Pancreas (tissue), 10 donors: ENCODE results near the gene AVP. TPM values are rescaled to one million over a fixed set of nuclear protein-coding genes. Genes with fewer than 3 reads are reported as not detected.

Experiments
- ATAC-seq, 4 donors: fragments of 200-7000 bp; cut with Tn5 transposase; one replicate each; pipeline versions ENCODE4 v1.8.0 to v1.9.1; 2020; ENCODE audit warnings: mild to moderate bottlenecking in 4 of 4, moderate library complexity in 4 of 4
- DNase-seq, 6 donors: peaks; one replicate each; pipeline ENCODE4 v3.0.0-alpha.2; 2020
- FAIRE-seq: peaks from 2 replicates; lab custom pipeline; 2012; peaks lifted over from hg19 to GRCh38; lab: Jason Lieb, UNC
- H3K27ac ChIP-seq, 4 donors: fragments of 200-600 bp; sonication (generic); 1 replicate in 3 of 4; 2 replicates in 1 of 4; pipeline versions ENCODE4 v1.5.0 to v1.8.0; 2020
- H3K27me3 ChIP-seq, 4 donors: fragments of 200-600 bp; one replicate each; pipeline ENCODE4 v1.8.0; 2021
- H3K36me3 ChIP-seq, 3 donors: fragments of 200-600 bp; sonication (generic) in 1 of 3; one replicate each; pipeline versions ENCODE4 v1.5.0 to v1.8.0; 2020 to 2021
- H3K4me1 ChIP-seq, 3 donors: fragments of 200-600 bp; one replicate each; pipeline ENCODE4 v1.8.0; 2021
- H3K4me3 ChIP-seq, 4 donors: fragments of 200-600 bp; sonication (generic) in 2 of 4; one replicate each; pipeline versions ENCODE4 v1.5.0 to v1.8.0; 2020 to 2021
- H3K9me3 ChIP-seq, 4 donors: fragments of 200-600 bp; one replicate each; pipeline ENCODE4 v1.8.0; 2021
- CTCF ChIP-seq, 4 donors: fragments of 200-600 bp; sonication (generic) in 3 of 4; IDR thresholded peaks; one replicate each; pipeline versions ENCODE4 v1.5.0 to v1.8.0; 2021; ENCODE audit warnings: antibody characterized with exemption in 4 of 4
- WGBS, 2 donors: extraction: QIAGEN DNeasy Blood & Tissue Kit; methylation state at CpG; one replicate each; pipeline ENCODE4 v1.1.7; 2013; 5-methylcytosine and 5-hydroxymethylcytosine counted together
- intact Hi-C, 3 donors: fragments of 100-400 bp; cut with DNase I; formaldehyde crosslinking; loops; one replicate each; pipeline versions ENCODE4 v1.11.1 to v1.14.2; 2022
- polyA plus RNA-seq, 2 donors: library from polyadenylated mRNA; stranded (reverse); fragments of 200-250 nt; gene quantifications; one replicate each; pipeline ENCODE4 v1.2.3, GENCODE V29; 2013
- total RNA-seq, 6 donors: library from RNA; stranded (reverse); fragmentation: NEBNext Ultra II Directional in 4 of 6; extraction: Animal tissue kit (Norgen Biotek cat#: 25700) in 4 of 6; gene quantifications; one replicate each; pipeline versions ENCODE4 v1.2.1 to v1.2.4, GENCODE V29; 2021 to 2023
- donor health status: healthy with polysubstance abuse.
- donor health status: DM: no; HTN: no; CAD: no; lungs with moderate emphysema.
- donor health status: DM: no; HTN: no; CAD: no.
- donor health status: control.
- donor health status: control.
- donor health status: Bipolar disorder and iron deficiency.
- donor health status: DM: yes; HTN: yes; CAD: no.
- donor health status: DM: no; HTN: no; CAD: no.
- donor health status: DM: no; HTN: no; CAD: no.
- donor health status: DM: yes; HTN: yes; CAD: no.

The AVP gene
- total and polyA plus RNA-seq, 8 donors: not detected

- TF ChIP-seq CTCF (IDR thresholded peaks at IDR 0.05): no peak
- 74 to 76% methylated on average over 4 of the region's 4 CpGs for WGBS, 2 donors
- FAIRE-seq (no peak), DNase-seq (no peak), ATAC-seq (no peak)
- no peaks in the 10 kb centered on the region for H3K27me3 ChIP-seq
- no peak overlapping the region for H3K4me3 ChIP-seq
- H3K4me1 ChIP-seq: no peaks in the 10 kb centered on the region
- H3K27ac ChIP-seq: no peak overlapping the region
- peaks cover 0 to 5% (median under 1%) of the 10 kb centered on the region in 3 donors for H3K36me3 ChIP-seq
- no peaks in the 10 kb centered on the region for H3K9me3 ChIP-seq
- intact Hi-C loops: loop anchor here in 1 of 3 donors (10.0 kb wide), 2 partner anchors 58 to 62 kb away; partner anchors contain the start of gene LZTS3
These were observed 31.8 kb upstream of the AVP start for GRCh38 chr20:3116341-3116740.

- intact Hi-C loops: loop anchor here in 1 of 3 donors (10.0 kb wide), 2 partner anchors 59 to 61 kb away; partner anchors contain the start of gene LZTS3
- ATAC-seq (peak; percentile 53 to 79 (median 72)), DNase-seq (peak in 2 of 6 donors; percentile 13 to 32), FAIRE-seq (no peak)
- Histone ChIP-seq H3K27ac (no peak overlapping the region), H3K36me3 (no peaks in the 10 kb centered on the region), H3K4me3 (no peak overlapping the region), H3K9me3 (no peaks in the 10 kb centered on the region), H3K4me1 (no peaks in the 10 kb centered on the region), H3K27me3 (no peaks in the 10 kb centered on the region)
- peak; percentile 44 to 79 (median 64) for TF ChIP-seq CTCF (IDR thresholded peaks at IDR 0.05)
- WGBS, 2 donors: 48 to 50% methylated on average over 29 to 30 of the region's 30 CpGs
These were observed 30.9 kb upstream of the AVP start for GRCh38 chr20:3115190-3116107.

GRCh38 chr20:3111995-3112394 is 27.5 kb upstream of the AVP start:
- FAIRE-seq (no peak), DNase-seq (no peak), ATAC-seq (no peak)
- no peak for TF ChIP-seq CTCF (IDR thresholded peaks at IDR 0.05)
- intact Hi-C loops: loop anchor here in 1 of 3 donors (10.0 kb wide), 2 partner anchors 57 to 63 kb away; partner anchors contain the start of gene LZTS3
- Histone ChIP-seq H3K4me1 (no peaks in the 10 kb centered on the region), H3K27ac (no peak overlapping the region), H3K36me3 (peaks cover 0 to 6% (median 6%) of the 10 kb centered on the region in 3 donors), H3K27me3 (no peaks in the 10 kb centered on the region), H3K9me3 (no peaks in the 10 kb centered on the region), H3K4me3 (no peak overlapping the region)
- WGBS, 2 donors: 92% methylated on average over 2 of the region's 2 CpGs

GRCh38 chr20:3111507-3111906 is 27.0 kb upstream of the AVP start:
- DNase-seq (no peak), FAIRE-seq (no peak), ATAC-seq (no peak)
- no peaks in the 10 kb centered on the region for H3K4me1 ChIP-seq
- 87 to 91% methylated on average over 7 of the region's 7 CpGs for WGBS, 2 donors
- H3K9me3 ChIP-seq: no peaks in the 10 kb centered on the region
- no peak overlapping the region for H3K27ac ChIP-seq
- TF ChIP-seq CTCF (IDR thresholded peaks at IDR 0.05): no peak
- intact Hi-C loops: loop anchor here in 1 of 3 donors (10.0 kb wide), 2 partner anchors 57 to 63 kb away; partner anchors contain the start of gene LZTS3
- H3K36me3 ChIP-seq: peaks cover 0 to 6% (median 6%) of the 10 kb centered on the region in 3 donors
- no peak overlapping the region for H3K4me3 ChIP-seq
- no peaks in the 10 kb centered on the region for H3K27me3 ChIP-seq
